Fibroblast of the aortic adventitia (primary cell): ENCODE results near the gene COL4A2. TPM values are rescaled to one million over a fixed set of nuclear protein-coding genes. Genes with fewer than 3 reads are reported as not detected.

Experiments
- DNase-seq: peaks from one replicate; pipeline ENCODE4 v3.0.0-alpha.2; 2010; ENCODE audit warnings: low read depth
- H3K4me3 ChIP-seq: 2 replicates; pipeline ENCODE4 v1.5.1; 2011; ENCODE audit warnings: low read depth, mild to moderate bottlenecking, control low read depth, low read length, moderate library complexity
- total RNA-seq: library from RNA; depleted of rRNA; stranded (reverse); fragments of >200 nt; gene quantifications from 2 replicates; pipeline ENCODE4 v1.2.3, GENCODE V29; 2012; ENCODE audit warnings: low replicate concordance
- TF ChIP-seq, protein P1 (sequence below): IDR thresholded peaks from 2 replicates; pipeline ENCODE4 v1.5.1; 2011; ENCODE audit warnings: mild to moderate bottlenecking, low read length, control low read depth, inconsistent platforms; ENCODE audit not compliant: insufficient read depth

COL4A2 gene
- total RNA-seq, 1 donor, result 53.3 TPM

DNA sequence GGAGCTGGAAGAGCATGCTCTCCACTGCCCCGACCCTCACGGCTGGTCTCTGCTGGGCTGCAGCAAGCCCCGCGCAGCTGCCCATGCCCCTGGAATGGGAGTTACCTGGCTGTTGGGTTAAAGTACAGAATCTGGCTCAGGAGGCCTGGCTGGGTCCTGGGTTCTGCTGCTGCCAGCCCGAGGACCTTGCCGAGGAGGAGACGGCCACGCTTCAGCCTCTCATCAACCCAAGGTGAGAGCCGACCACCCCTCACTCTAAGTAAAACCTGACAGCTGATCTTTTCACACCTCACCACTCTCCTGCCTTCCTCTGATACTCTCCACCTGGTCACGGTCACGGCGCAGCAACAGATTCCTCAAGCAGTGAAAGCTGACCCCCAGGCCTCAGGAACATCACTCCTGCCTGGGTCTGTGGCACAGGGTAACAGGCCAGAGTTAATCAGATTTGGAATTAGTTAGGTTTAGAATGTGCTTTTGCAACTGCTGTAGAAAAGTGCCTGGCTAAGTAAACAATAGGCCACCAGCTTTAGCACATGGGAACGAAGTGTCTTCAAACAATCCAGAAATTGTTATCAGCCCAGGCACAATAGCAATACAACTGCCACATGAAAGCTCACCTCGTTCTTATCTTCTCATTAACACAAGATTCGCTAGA lies 233.9 kb downstream of the COL4A2 start:
- DNase-seq, result no peak
- TF ChIP-seq, protein P1, sequence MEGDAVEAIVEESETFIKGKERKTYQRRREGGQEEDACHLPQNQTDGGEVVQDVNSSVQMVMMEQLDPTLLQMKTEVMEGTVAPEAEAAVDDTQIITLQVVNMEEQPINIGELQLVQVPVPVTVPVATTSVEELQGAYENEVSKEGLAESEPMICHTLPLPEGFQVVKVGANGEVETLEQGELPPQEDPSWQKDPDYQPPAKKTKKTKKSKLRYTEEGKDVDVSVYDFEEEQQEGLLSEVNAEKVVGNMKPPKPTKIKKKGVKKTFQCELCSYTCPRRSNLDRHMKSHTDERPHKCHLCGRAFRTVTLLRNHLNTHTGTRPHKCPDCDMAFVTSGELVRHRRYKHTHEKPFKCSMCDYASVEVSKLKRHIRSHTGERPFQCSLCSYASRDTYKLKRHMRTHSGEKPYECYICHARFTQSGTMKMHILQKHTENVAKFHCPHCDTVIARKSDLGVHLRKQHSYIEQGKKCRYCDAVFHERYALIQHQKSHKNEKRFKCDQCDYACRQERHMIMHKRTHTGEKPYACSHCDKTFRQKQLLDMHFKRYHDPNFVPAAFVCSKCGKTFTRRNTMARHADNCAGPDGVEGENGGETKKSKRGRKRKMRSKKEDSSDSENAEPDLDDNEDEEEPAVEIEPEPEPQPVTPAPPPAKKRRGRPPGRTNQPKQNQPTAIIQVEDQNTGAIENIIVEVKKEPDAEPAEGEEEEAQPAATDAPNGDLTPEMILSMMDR, result no peak
- H3K4me3 ChIP-seq, result no peak overlapping the region

DNA sequence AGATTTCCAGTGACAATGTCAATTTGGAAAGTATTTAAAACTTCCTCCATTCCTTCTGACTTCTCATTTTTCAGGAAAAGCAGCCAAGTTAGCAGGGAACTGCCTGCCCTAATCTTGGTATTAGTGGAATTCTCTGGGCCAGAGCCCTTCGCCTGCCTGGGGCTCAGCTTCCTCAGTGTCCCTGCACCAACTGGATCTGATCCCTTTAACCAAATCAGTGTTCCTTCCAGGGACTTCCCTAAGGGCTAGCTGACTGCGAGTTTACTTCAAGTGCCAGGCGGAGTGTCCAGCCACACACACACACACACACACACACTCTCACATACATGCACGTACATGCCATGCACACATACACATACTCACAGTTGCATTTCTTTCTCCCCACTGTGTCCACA lies 234.4 kb downstream of the COL4A2 start:
- TF ChIP-seq, protein P1, result no peak
- no peak overlapping the region for H3K4me3 ChIP-seq
- DNase-seq, result peak; percentile 65

DNA sequence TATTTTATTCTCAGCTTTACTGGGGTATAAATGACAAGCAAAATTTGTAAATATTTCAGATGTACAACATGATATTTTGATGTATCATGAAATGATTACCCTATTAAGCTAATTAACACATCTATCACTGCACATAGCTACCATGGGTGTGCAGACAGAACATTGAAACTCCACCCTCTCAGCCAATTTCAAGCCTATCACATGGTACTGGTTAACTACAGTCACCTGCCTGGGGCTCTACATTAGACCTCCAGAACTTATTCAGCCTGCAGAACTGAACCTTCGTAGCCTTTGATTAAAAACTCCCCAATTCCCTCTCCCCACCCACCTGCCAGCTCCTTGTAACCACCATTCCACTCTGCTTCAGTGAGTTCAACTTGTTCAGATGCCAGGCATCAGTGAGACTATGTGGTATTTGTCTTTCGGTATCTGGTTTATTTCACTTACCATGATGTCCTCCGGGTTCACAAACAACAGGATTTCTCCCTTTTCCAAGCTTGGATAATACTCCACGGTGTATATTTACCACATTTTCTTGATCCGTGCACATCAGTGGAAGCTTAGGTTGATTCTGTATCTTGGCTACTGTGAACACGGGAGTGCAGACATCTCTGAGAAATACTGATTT lies 235.2 kb downstream of the COL4A2 start:
- TF ChIP-seq, protein P1, result no peak
- H3K4me3 ChIP-seq, result no peak overlapping the region
- no peak for DNase-seq

DNA sequence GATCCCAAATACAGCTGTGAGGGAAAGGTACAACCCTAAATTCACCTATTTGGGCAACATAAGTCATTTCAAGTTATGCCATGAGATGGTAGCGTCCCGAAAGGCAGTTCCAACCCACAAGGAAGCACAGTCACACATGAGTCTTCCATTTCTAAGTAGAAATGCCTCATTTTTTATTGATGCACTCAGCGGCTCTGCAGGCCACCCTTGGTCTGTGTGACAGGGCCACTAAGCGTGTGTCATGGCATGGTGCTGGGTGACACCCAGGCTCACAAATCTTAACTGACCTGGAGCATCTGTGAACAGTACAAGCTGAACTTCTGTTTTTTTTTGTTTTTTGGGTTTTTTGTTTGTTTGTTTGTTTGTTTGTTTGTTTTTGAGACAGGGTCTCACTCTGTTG lies 239.3 kb downstream of the COL4A2 start:
- TF ChIP-seq, protein P1, result no peak
- DNase-seq, result no peak
- no peak overlapping the region for H3K4me3 ChIP-seq

DNA sequence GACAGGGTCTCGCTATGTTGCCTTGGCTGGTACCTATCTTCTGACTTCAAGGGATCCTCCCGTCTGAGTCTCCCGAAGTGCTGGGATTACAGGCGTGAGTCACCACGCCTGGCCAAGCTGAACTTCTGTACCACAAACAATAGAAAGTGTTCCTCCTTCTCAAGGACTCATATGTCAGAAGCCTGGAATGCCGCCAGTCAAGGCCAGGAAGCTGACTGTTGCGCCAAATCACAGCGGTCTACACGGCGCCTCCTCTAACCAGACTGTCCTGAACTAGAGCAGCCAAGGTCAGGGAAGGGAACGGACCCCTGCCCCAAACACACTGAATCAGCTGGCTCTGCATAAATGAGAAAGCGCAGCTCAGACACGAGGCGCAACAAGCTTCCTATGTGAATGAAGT lies 239.8 kb downstream of the COL4A2 start:
- peak; percentile 90 for DNase-seq
- H3K4me3 ChIP-seq, result no peak overlapping the region
- TF ChIP-seq, protein P1, result no peak

DNA sequence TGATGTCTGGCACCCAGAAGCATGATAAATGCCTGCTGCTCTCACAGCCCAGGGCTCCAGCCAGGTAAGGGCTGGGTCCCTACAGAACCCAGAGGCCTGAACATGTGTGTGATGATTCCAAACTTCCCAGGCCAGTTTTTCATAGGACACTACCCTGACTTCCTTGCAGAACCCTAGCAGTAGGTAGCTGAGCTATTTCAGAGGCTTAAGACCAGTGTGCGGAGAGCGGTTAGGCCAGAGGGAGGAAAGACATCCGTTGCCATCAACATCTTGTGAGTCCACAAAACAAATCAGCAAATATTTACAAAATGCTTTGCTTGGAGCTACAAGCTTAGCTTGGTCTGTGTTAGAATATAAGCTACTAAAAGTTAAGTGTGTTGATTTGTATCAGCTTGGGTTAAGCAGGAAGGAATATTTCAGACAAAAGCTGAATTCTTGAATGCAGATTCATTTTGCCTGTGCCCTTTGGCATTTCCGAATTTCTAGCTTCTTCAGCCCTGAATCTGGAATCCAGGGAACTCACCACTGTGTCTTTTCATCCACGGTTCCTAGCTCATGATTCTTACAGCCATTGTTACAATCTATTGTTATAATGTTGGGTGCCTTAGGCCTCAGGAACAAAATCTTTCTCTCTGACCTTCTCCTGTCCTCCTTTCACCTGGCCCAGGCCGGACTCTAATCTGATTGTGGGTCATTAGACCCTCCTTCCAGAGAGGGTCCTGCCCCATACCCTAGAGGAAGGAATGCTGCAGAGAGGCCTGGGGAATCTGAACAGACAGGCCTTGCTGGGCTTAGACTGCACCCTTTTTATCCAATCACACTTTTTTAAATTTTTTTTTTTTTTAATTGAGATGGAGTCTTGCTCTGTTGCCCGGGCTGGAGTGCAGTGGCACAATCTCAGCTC lies 242.1 kb downstream of the COL4A2 start:
- DNase-seq, result no peak
- no peak overlapping the region for H3K4me3 ChIP-seq
- TF ChIP-seq, protein P1, result no peak
